IMR-90 (cell line): Measurements from ENCODE around the gene ABCC8. TPM values are rescaled to one million over a fixed set of nuclear protein-coding genes. Genes with fewer than 3 reads are reported as not detected.

Source experiments
- ATAC-seq: fragments of 200-7000 bp; cut with Tn5 transposase; 2 replicates; pipeline ENCODE4 v1.9.1; 2020; ENCODE audit warnings: low read depth, mild to moderate bottlenecking, moderate library complexity
- BruUV-seq: library from RNA; stranded (reverse); fragments of 400-500 nt; replicated peaks from 2 replicates; lab custom pipeline; 2021; lab: Mats Ljungman, UMichigan
- CTCF ChIA-PET: fragments of 300-600 bp; formaldehyde crosslinking; extraction: SDS; loops from one replicate; lab custom pipeline; 2021; ENCODE audit warnings: antibody characterized with exemption; lab: Yijun Ruan, JAX
- POLR2A ChIA-PET: fragments of 300-600 bp; sonication (Branson Sonifier 250); formaldehyde crosslinking; loops from one replicate; lab custom pipeline; 2022; ENCODE audit warnings: antibody characterized with exemption; ENCODE audit not compliant: unreplicated experiment; lab: Charles Lee
- DNase-seq: peaks from one replicate; pipeline ENCODE4 v3.0.0; 2013
- H2AFZ ChIP-seq: replicated peaks from 2 replicates; pipeline ENCODE3; 2013; ENCODE audit warnings: low read length, mild to moderate bottlenecking; ENCODE audit not compliant: poor library complexity
- H2AK5ac ChIP-seq: 2 replicates; pipeline ENCODE4 v1.6.1; 2013; ENCODE audit warnings: low read depth, low read length, inconsistent platforms
- H2AK9ac ChIP-seq: replicated peaks from 2 replicates; pipeline ENCODE3; 2013; ENCODE audit warnings: mild to moderate bottlenecking, low read depth, low read length, moderate library complexity; ENCODE audit not compliant: poor library complexity
- H2BK120ac ChIP-seq: 2 replicates; pipeline ENCODE4 v1.6.1; 2013; ENCODE audit warnings: low read depth, low read length, inconsistent platforms
- H2BK15ac ChIP-seq: 3 replicates; pipeline ENCODE4 v1.6.1; 2013; ENCODE audit warnings: low read depth, low read length, inconsistent platforms
- H2BK20ac ChIP-seq: 2 replicates; pipeline ENCODE4 v1.6.1; 2013; ENCODE audit warnings: low read depth, mild to moderate bottlenecking, inconsistent platforms, low read length, moderate library complexity
- H2BK5ac ChIP-seq: 2 replicates; pipeline ENCODE4 v1.6.1; 2013; ENCODE audit warnings: mild to moderate bottlenecking, low read depth, low read length, inconsistent platforms; ENCODE audit not compliant: poor library complexity, severe bottlenecking
- H3K14ac ChIP-seq: replicated peaks from 2 replicates; pipeline ENCODE4 v1.6.1; 2013; ENCODE audit warnings: low read depth, low read length, inconsistent platforms
- H3K18ac ChIP-seq: 2 replicates; pipeline ENCODE4 v1.6.1; 2013; ENCODE audit warnings: low read depth, low read length, control low read depth
- H3K23ac ChIP-seq: 2 replicates; pipeline ENCODE4 v1.6.1; 2013; ENCODE audit warnings: low read depth, low read length, inconsistent platforms
- H3K27ac ChIP-seq: 2 replicates; pipeline ENCODE4 v1.5.1; 2013; ENCODE audit warnings: mild to moderate bottlenecking, control low read depth, low read length; ENCODE audit not compliant: insufficient read depth
- H3K27me3 ChIP-seq: 2 replicates; pipeline ENCODE4 v1.6.1; 2013; ENCODE audit warnings: low read length; ENCODE audit not compliant: control insufficient read depth, insufficient read depth
- H3K36me3 ChIP-seq: 2 replicates; pipeline ENCODE4 v1.6.1; 2013; ENCODE audit warnings: low read length, mixed read lengths; ENCODE audit not compliant: control insufficient read depth, insufficient read depth
- H3K4ac ChIP-seq: 2 replicates; pipeline ENCODE4 v1.6.1; 2013; ENCODE audit warnings: low read depth, low read length, inconsistent platforms
- H3K4me1 ChIP-seq: 2 replicates; pipeline ENCODE4 v1.6.1; 2013; ENCODE audit warnings: low read length, mixed read lengths; ENCODE audit not compliant: control insufficient read depth, insufficient read depth
- H3K4me2 ChIP-seq: 2 replicates; pipeline ENCODE4 v1.6.1; 2013; ENCODE audit warnings: low read depth, mild to moderate bottlenecking, control low read depth, low read length, moderate library complexity
- H3K4me3 ChIP-seq: 2 replicates; pipeline ENCODE4 v1.5.1; 2013; ENCODE audit warnings: low read depth, mild to moderate bottlenecking, control low read depth, low read length, moderate library complexity; ENCODE audit not compliant: insufficient read depth
- H3K56ac ChIP-seq: 2 replicates; pipeline ENCODE4 v1.6.1; 2013; ENCODE audit warnings: low read length, inconsistent platforms; ENCODE audit not compliant: insufficient read depth; ENCODE audit errors: extremely low read depth
- H3K79me1 ChIP-seq, 2 experiments: 2 replicates each; pipeline ENCODE4 v1.6.1; 2013; ENCODE audit warnings: low read length in 2 of 2, inconsistent platforms in 1 of 2, low read depth in 1 of 2
- H3K9ac ChIP-seq: 2 replicates; pipeline ENCODE4 v1.6.1; 2013; ENCODE audit warnings: low read depth, low read length, control low read depth
- H3K9me1 ChIP-seq: 2 replicates; pipeline ENCODE4 v1.6.1; 2013; ENCODE audit warnings: low read length, inconsistent platforms; ENCODE audit not compliant: insufficient read depth
- H3K9me3 ChIP-seq: 2 replicates; pipeline ENCODE4 v1.6.1; 2013; ENCODE audit warnings: low read length; ENCODE audit not compliant: control insufficient read depth, insufficient read depth
- H4K20me1 ChIP-seq: 2 replicates; pipeline ENCODE4 v1.6.1; 2013; ENCODE audit warnings: low read length, inconsistent platforms; ENCODE audit not compliant: insufficient read depth
- H4K5ac ChIP-seq: 2 replicates; pipeline ENCODE4 v1.6.1; 2013; ENCODE audit warnings: mild to moderate bottlenecking, low read depth, low read length, control low read depth
- H4K8ac ChIP-seq, 2 experiments: 2 replicates each; pipeline ENCODE4 v1.6.1; 2013; ENCODE audit warnings: low read depth in 2 of 2, low read length in 2 of 2, control low read depth in 1 of 2, inconsistent platforms in 1 of 2
- H4K91ac ChIP-seq: 2 replicates; pipeline ENCODE4 v1.6.1; 2013; ENCODE audit warnings: low read depth, low read length, inconsistent platforms; ENCODE audit not compliant: insufficient read depth
- BHLHE40 ChIP-seq: fragments of 150-350 bp; IDR thresholded peaks from 2 replicates; pipeline ENCODE4 v1.6.1; 2016; ENCODE audit warnings: mild to moderate bottlenecking, low read depth, low read length
- CHD1 ChIP-seq: IDR thresholded peaks from 2 replicates; pipeline ENCODE4 v1.6.1; 2012; ENCODE audit warnings: low read depth, low read length, improper control_type of control experiment
- FOS ChIP-seq: fragments of 150-350 bp; IDR thresholded peaks from 2 replicates; pipeline ENCODE4 v1.6.1; 2016; ENCODE audit warnings: low read depth, low read length
- MAFK ChIP-seq: IDR thresholded peaks from 2 replicates; pipeline ENCODE4 v1.6.1; 2012; ENCODE audit warnings: low read depth, low read length, improper control_type of control experiment
- MAZ ChIP-seq: IDR thresholded peaks from 2 replicates; pipeline ENCODE4 v1.6.1; 2012; ENCODE audit warnings: low read depth, mild to moderate bottlenecking, low read length, improper control_type of control experiment, moderate library complexity, borderline replicate concordance
- MXI1 ChIP-seq: IDR thresholded peaks from 2 replicates; pipeline ENCODE4 v1.6.1; 2012; ENCODE audit warnings: low read depth, mild to moderate bottlenecking, low read length, moderate library complexity, borderline replicate concordance
- NFE2L2 ChIP-seq: fragments of 150-350 bp; IDR thresholded peaks from 2 replicates; pipeline ENCODE4 v1.6.1; 2016; ENCODE audit warnings: low read depth, mild to moderate bottlenecking, low read length
- POLR2A ChIP-seq: IDR thresholded peaks from 2 replicates; pipeline ENCODE4 v1.6.1; 2012; ENCODE audit warnings: mild to moderate bottlenecking, low read depth, low read length
- RAD21 ChIP-seq: IDR thresholded peaks from 2 replicates; pipeline ENCODE4 v1.6.1; 2012; ENCODE audit warnings: low read length, improper control_type of control experiment
- RCOR1 ChIP-seq: IDR thresholded peaks from 2 replicates; pipeline ENCODE4 v1.6.1; 2012; ENCODE audit warnings: mild to moderate bottlenecking, low read length, improper control_type of control experiment; ENCODE audit not compliant: insufficient replicate concordance
- RFX5 ChIP-seq: IDR thresholded peaks from 2 replicates; pipeline ENCODE4 v1.8.0; 2012; ENCODE audit warnings: low read depth, mild to moderate bottlenecking, low read length, moderate library complexity
- SMC3 ChIP-seq: fragments of 150-350 bp; IDR thresholded peaks from 2 replicates; pipeline ENCODE4 v1.6.1; 2016; ENCODE audit warnings: low read depth, mild to moderate bottlenecking, antibody characterized with exemption, low read length, moderate library complexity
- WGBS, 2 experiments: methylation state at CpG; one replicate each; pipeline versions ENCODE4 v1.1.5 to v1.1.7; 2013; ENCODE audit warnings: missing lambda C conversion rate in 2 of 2; ENCODE audit not compliant: insufficient read length in 1 of 2; ENCODE audit errors: extremely low coverage in 2 of 2; 5-methylcytosine and 5-hydroxymethylcytosine counted together
- dilution Hi-C: fragments of 300-500 bp; cut with HindIII; formaldehyde crosslinking; loops from one replicate; pipeline ENCODE4 v1.14.3; 2018; ENCODE audit warnings: low sequenced_read_pairs; ENCODE audit not compliant: unreplicated experiment
- in situ Hi-C: fragments of 300-500 bp; cut with MboI; formaldehyde crosslinking; loops from 3 replicates; pipeline ENCODE4 v1.14.3; 2019; ENCODE audit warnings: low sequenced_read_pairs, inconsistent platforms, mixed read lengths
- intact Hi-C: fragments of 100-400 bp; cut with micrococcal nuclease; formaldehyde crosslinking; loops from 2 replicates; pipeline ENCODE4 v1.10.0; 2022
- polyA plus RNA-seq, 3 experiments: library from polyadenylated mRNA; depleted of rRNA; stranded (reverse); fragments of >200 nt; gene quantifications; 2 replicates each; pipeline ENCODE4 v1.2.3, GENCODE V29; 2012; ENCODE audit warnings: low replicate concordance in 1 of 3
- total RNA-seq: library from RNA; depleted of rRNA; stranded (reverse); fragments of >200 nt; gene quantifications from 2 replicates; pipeline ENCODE4 v1.2.3, GENCODE V29; 2012
- TF ChIP-seq, protein P1 (sequence below): conservative IDR thresholded peaks from 2 replicates; pipeline ENCODE4 v1.5.1; 2012; ENCODE audit warnings: mild to moderate bottlenecking, low read depth, low read length, improper control_type of control experiment
- TF ChIP-seq, protein P2 (sequence below): fragments of 150-350 bp; IDR thresholded peaks from 2 replicates; pipeline ENCODE4 v1.6.1; 2017; ENCODE audit warnings: mild to moderate bottlenecking, antibody characterized with exemption, low read length, low read depth
- TF ChIP-seq, protein P3 (sequence below): fragments of 150-350 bp; IDR thresholded peaks from 2 replicates; pipeline ENCODE4 v1.6.1; 2016; ENCODE audit warnings: low read depth, mild to moderate bottlenecking, low read length, moderate library complexity, borderline replicate concordance

ABCC8 gene
- total and polyA plus RNA-seq, 2 of the 4 experiments (the other 2 are of a cell fraction), result not detected

DNA sequence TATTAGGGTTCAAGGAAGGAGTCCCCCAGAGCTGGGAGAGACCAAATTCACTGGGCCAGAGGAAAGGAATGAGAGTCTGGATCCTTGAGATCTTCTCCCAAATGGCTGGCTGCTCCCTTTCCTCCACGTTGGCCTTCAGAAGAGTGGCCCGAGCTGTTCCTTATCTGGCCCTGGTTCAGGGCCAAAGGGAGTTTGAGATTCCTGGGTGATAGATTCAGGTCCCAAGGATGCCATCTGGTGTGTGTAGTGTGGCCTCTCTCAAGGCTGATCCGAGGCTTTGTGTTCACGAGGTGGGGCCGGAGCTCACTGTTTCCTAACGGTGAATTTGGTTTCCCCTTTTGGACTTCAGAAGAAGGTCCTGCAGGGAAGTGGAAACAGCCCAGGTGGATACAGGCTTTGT is 17.4 kb upstream of the ABCC8 start:
- H3K4me1 ChIP-seq, result no peaks in the 10 kb centered on the region
- CTCF ChIA-PET, result no interaction called here

More for the DNA sequence above, 17.4 kb upstream of the ABCC8 start:
- POLR2A ChIA-PET, result no interaction called here
- Histone ChIP-seq H2BK20ac (no peak overlapping the region), H3K56ac (no peak overlapping the region), H2BK5ac (no peak overlapping the region), H2BK15ac (no peak overlapping the region), H4K8ac (no peak overlapping the region), H3K18ac (no peak overlapping the region), H3K4me2 (no peak overlapping the region), H3K14ac (no peak overlapping the region), H3K4me3 (no peak overlapping the region), H2AFZ (no peak overlapping the region), H4K5ac (no peak overlapping the region), H3K23ac (no peak overlapping the region), H2AK5ac (no peak overlapping the region), H3K9me1 (no peaks in the 10 kb centered on the region), H3K9ac (no peak overlapping the region), H4K91ac (no peak overlapping the region), H3K4ac (no peak overlapping the region), H4K20me1 (no peaks in the 10 kb centered on the region), H3K27ac (no peak overlapping the region), H3K27me3 (peaks cover 10% of the 10 kb centered on the region), H3K79me1 (no peaks in the 10 kb centered on the region), H3K36me3 (no peaks in the 10 kb centered on the region), H3K9me3 (no peaks in the 10 kb centered on the region), H2BK120ac (no peak overlapping the region), H2AK9ac (no peak overlapping the region)
- intact Hi-C loops (no loop called here), dilution Hi-C loops (no loop called here), in situ Hi-C loops (no loop called here)
- no CpG with 5 or more reads among the region's 6 CpGs for WGBS, 2 experiments
- no peak for TF ChIP-seq SMC3
- TF ChIP-seq FOS, result no peak
- no peak for TF ChIP-seq POLR2A
- no peak for TF ChIP-seq BHLHE40
- TF ChIP-seq RFX5, result no peak
- TF ChIP-seq NFE2L2, result no peak
- TF ChIP-seq RCOR1, result no peak
- TF ChIP-seq, protein P1, sequence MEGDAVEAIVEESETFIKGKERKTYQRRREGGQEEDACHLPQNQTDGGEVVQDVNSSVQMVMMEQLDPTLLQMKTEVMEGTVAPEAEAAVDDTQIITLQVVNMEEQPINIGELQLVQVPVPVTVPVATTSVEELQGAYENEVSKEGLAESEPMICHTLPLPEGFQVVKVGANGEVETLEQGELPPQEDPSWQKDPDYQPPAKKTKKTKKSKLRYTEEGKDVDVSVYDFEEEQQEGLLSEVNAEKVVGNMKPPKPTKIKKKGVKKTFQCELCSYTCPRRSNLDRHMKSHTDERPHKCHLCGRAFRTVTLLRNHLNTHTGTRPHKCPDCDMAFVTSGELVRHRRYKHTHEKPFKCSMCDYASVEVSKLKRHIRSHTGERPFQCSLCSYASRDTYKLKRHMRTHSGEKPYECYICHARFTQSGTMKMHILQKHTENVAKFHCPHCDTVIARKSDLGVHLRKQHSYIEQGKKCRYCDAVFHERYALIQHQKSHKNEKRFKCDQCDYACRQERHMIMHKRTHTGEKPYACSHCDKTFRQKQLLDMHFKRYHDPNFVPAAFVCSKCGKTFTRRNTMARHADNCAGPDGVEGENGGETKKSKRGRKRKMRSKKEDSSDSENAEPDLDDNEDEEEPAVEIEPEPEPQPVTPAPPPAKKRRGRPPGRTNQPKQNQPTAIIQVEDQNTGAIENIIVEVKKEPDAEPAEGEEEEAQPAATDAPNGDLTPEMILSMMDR, result no peak
- TF ChIP-seq MAFK, result no peak
- TF ChIP-seq, protein P2, sequence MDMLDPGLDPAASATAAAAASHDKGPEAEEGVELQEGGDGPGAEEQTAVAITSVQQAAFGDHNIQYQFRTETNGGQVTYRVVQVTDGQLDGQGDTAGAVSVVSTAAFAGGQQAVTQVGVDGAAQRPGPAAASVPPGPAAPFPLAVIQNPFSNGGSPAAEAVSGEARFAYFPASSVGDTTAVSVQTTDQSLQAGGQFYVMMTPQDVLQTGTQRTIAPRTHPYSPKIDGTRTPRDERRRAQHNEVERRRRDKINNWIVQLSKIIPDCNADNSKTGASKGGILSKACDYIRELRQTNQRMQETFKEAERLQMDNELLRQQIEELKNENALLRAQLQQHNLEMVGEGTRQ, result no peak
- TF ChIP-seq CHD1, result no peak
- TF ChIP-seq MAZ, result no peak
- TF ChIP-seq RAD21, result no peak
- TF ChIP-seq MXI1, result no peak
- TF ChIP-seq, protein P3, sequence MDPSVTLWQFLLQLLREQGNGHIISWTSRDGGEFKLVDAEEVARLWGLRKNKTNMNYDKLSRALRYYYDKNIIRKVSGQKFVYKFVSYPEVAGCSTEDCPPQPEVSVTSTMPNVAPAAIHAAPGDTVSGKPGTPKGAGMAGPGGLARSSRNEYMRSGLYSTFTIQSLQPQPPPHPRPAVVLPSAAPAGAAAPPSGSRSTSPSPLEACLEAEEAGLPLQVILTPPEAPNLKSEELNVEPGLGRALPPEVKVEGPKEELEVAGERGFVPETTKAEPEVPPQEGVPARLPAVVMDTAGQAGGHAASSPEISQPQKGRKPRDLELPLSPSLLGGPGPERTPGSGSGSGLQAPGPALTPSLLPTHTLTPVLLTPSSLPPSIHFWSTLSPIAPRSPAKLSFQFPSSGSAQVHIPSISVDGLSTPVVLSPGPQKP, result no peak
- BruUV-seq, result no TSS peak
- DNase-seq (no peak), ATAC-seq (no peak)
